ENCODE results near the gene LRRC75B. TPM values are rescaled to one million over a fixed set of nuclear protein-coding genes. Genes with fewer than 3 reads are reported as not detected.

Gene LRRC75B
- total and polyA plus RNA-seq, 2 donors (not counting 3 experiments of a cell fraction or from before 2014, with no cell fraction given): 8.9 to 15.0 TPM

- H3K4me1 ChIP-seq (ENCODE audit: control insufficient read depth, extremely low read depth, insufficient read depth, low read length): peaks cover 7% of the 10 kb centered on the region
- H3K4me2 ChIP-seq (ENCODE audit: insufficient read depth, low read length): no peak overlapping the region
- TF ChIP-seq JUN (IDR thresholded peaks at IDR 0.05; ENCODE audit: borderline replicate concordance, insufficient read depth, insufficient read length, low read depth) (no peak), EZH2 (IDR thresholded peaks at IDR 0.05; ENCODE audit: borderline replicate concordance, low read depth, low read length, severe bottlenecking) (no peak), POLR2A (IDR thresholded peaks at IDR 0.05; ENCODE audit: low read depth, low read length) (no peak), POLR2AphosphoS5 (IDR thresholded peaks at IDR 0.05; ENCODE audit: insufficient read depth, low read depth, low read length) (no peak), MYC (IDR thresholded peaks at IDR 0.05; ENCODE audit: low read depth, low read length) (no peak), MAX (IDR thresholded peaks at IDR 0.05; ENCODE audit: insufficient read depth, insufficient read length) (no peak), CTCF (IDR thresholded peaks at IDR 0.05; ENCODE audit: extremely low read depth in 1 of 2, insufficient read depth in 1 of 2, low read depth in 1 of 2, low read length in 2 of 2) (no peak), GATA2 (IDR thresholded peaks at IDR 0.05; ENCODE audit: insufficient read depth, insufficient read length, low read depth, low read length) (no peak)
- ChIA-PET CTCF (no interaction called here), POLR2A (no interaction called here)
- peaks cover 0 to 3% of the 10 kb centered on the region in 2 experiments for H3K36me3 ChIP-seq (ENCODE audit: control insufficient read depth in 2 of 2, extremely low read depth in 1 of 2, insufficient read depth in 2 of 2, low read length in 2 of 2)
- no peak for FAIRE-seq
- no peak for DNase-seq (ENCODE audit: low read depth, low spot score)
- dilution Hi-C loops (cut with MboI; ENCODE audit: extremely low pct_ligation_motif_present, low sequenced_read_pairs) (no loop called here), intact Hi-C loops (cut with micrococcal nuclease) (no loop called here)
- no peaks in the 10 kb centered on the region for H3K9me3 ChIP-seq (replicated peaks; ENCODE audit: control insufficient read depth, insufficient read depth, low read length)
- H3K9ac ChIP-seq (replicated peaks; ENCODE audit: extremely low read depth, insufficient read depth, low read length): no peak overlapping the region
- H4K20me1 ChIP-seq (replicated peaks; ENCODE audit: control insufficient read depth, extremely low read depth, insufficient read depth, low read length): no peaks in the 10 kb centered on the region
- H2AFZ ChIP-seq (ENCODE audit: low read depth, low read length): no peak overlapping the region
- no peaks in the 10 kb centered on the region for H3K27me3 ChIP-seq (ENCODE audit: control insufficient read depth in 2 of 2, insufficient read depth in 2 of 2, low read length in 2 of 2)
- no peaks in the 10 kb centered on the region for H3K9me1 ChIP-seq (replicated peaks; ENCODE audit: control insufficient read depth, extremely low read depth, insufficient read depth, low read length)
- no peak overlapping the region for H3K4me3 ChIP-seq (replicated peaks in 1 of 3; ENCODE audit: insufficient read depth in 1 of 3, low read depth in 1 of 3, low read length in 3 of 3)
- no TSS peak for BruUV-seq (replicated peaks)
- H3K79me2 ChIP-seq (ENCODE audit: control insufficient read depth, insufficient read depth, low read length): no peaks in the 10 kb centered on the region
- H3K27ac ChIP-seq (ENCODE audit: insufficient read depth, low read depth, low read length): no peak overlapping the region
These were observed 4.5 kb downstream of the LRRC75B start for GRCh38 chr22:24588381-24588756.
